Ovary (tissue), 3 donors: ENCODE measurements around the gene HOOK2.

ENCODE experiments used
- EP300 ChIP-seq: sonication (generic); formaldehyde crosslinking; IDR thresholded peaks from one replicate; pipeline ENCODE4 v1.6.1; 2017; ENCODE audit warnings: antibody characterized with exemption
- POLR2A ChIP-seq: fragments of 450-650 bp; IDR thresholded peaks from one replicate; pipeline ENCODE4 v1.6.1; 2017; ENCODE audit warnings: antibody characterized with exemption, mild to moderate bottlenecking, moderate library complexity
- TF ChIP-seq, protein P1 (sequence below), 3 donors: fragments of 450-650 bp in 2 of 3; fragments of 200-600 bp in 1 of 3; IDR thresholded peaks; one replicate each; pipeline versions ENCODE4 v1.5.1 to v1.8.0; 2016 to 2022; ENCODE audit warnings: antibody characterized with exemption in 3 of 3, mild to moderate bottlenecking in 1 of 3
- donor health status: DM: no; HTN: no; CAD: no.

DNA sequence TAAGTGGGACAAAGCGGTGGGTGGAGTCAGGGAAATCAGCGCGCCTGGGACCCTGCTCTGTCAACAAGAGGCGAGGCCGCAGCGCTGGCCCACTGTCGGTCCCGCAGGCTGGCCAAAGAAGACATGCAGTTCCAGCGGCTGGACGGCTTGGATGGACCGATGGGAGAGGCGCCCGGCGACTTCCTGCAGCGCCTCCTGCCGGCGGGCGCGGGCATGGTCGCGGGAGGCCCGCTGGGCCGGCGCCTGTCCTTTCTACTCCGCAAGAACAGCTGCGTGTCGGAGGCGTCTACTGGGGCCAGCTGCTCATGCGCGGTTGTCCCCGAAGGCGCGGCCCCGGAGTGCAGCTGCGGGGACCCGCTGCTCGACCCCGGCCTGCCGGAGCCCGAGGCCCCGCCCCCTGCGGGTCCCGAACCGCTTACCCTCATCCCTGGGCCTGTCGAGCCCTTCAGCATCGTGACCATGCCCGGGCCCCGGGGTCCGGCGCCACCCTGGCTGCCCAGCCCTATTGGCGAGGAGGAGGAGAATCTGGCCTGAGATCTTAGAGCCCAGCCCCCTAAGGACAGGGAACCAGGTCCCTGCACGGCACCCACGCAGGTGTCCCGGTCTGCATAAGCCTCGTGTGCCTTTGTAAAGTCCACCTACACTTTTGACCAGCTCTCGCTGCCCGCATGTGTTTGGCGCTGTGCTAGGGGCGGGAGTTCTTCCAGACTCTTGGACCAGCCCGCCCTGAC, 17.6 kb downstream of the HOOK2 start:
- no peak for TF ChIP-seq EP300
- TF ChIP-seq, protein P1, sequence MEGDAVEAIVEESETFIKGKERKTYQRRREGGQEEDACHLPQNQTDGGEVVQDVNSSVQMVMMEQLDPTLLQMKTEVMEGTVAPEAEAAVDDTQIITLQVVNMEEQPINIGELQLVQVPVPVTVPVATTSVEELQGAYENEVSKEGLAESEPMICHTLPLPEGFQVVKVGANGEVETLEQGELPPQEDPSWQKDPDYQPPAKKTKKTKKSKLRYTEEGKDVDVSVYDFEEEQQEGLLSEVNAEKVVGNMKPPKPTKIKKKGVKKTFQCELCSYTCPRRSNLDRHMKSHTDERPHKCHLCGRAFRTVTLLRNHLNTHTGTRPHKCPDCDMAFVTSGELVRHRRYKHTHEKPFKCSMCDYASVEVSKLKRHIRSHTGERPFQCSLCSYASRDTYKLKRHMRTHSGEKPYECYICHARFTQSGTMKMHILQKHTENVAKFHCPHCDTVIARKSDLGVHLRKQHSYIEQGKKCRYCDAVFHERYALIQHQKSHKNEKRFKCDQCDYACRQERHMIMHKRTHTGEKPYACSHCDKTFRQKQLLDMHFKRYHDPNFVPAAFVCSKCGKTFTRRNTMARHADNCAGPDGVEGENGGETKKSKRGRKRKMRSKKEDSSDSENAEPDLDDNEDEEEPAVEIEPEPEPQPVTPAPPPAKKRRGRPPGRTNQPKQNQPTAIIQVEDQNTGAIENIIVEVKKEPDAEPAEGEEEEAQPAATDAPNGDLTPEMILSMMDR (IDR thresholded peaks at IDR 0.05): peak; percentile 36 to 78 (median 73)
- TF ChIP-seq POLR2A: no peak
